HG03103 (cell line): Measurements from ENCODE around the gene ATG2B.

Experiments
- ATAC-seq: cut with Tn5 transposase; IDR thresholded peaks from one replicate; pipeline ENCODE4 v1.9.1; 2021; ENCODE audit warnings: low read depth; ENCODE audit not compliant: unreplicated experiment

Gene ATG2B

DNA sequence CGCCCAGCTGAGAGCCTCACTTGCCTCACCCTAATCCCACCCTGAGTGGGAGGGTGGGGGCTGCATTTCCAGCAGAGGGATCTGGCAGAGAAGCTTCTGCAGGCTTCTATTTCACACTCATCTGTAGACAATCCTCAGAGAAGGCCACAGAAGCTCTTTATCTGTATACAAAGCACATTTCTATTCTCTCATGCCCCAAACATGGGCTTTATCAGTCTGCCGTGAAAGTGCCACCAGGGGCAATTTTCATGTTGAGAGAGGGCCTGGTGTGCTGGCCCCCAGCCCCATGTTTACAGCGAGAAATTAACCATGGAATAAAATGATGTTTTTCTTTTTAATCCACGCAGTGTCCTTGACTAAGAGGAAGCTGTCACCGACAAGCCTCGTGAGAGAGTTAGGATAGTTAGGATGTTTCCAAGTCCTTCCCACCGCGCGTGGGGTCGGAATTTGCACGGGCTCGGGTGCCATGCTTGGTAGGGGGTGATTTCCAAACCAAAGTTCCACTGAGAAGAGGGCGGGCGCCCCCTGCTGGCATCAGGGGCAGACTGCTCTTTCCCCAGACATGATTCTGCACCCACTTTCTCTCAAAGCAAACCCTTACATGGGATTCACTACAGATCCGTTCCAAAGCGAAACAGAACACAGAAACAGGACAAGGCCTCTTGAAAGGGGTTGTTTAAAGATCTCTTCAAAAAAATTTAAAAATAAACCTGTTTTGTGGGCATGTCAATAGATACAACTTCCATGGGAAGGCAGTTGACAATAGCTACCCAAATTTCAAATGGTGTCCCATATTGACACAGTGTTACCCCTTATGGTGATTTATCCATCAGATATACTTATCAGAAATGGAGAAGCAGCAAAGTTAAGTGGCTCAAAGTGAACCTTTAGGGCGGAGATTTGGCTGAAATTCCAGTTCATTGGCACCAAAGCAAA lies 87.7 kb downstream of the ATG2B start:
- ATAC-seq: no peak

DNA sequence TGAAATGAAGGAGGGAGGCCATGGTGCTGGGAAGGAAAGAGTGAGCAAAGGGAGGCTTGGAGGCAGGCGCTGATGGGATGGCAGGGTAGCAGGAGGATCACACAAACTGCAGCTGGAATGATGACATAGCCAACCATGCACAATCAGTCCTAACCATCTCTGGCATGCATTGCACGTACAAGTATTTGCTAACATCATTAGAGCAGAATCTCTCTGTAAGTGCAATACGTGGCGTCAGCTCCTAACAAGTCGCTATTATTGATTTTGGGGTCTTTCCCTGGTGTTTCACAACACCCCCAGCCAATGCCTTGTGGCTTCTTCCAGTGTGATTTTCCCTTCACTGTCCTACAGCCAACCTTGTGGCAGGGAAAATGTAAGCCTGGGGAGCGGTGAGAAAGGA lies 88.6 kb downstream of the ATG2B start:
- no peak for ATAC-seq

DNA sequence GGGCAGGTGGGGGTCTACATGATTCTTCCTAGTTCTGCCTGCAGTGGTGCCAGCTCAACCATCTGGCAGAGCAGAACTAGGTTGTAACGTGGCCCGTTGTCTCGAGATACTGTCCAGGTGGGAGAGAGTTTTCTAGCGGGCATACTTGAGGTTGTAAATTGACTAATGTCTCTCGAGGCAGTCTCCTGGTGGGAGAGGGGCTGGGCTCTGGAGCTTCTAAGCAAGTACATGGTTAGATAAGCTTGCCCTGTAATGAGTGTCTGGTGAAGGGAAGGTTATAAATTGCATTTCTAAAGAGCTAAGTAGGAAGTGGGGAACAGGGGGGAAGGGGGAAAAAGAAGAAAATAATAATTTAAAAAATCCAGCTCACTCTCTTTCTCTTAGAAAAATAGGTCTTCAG lies 89.0 kb downstream of the ATG2B start:
- ATAC-seq: no peak

DNA sequence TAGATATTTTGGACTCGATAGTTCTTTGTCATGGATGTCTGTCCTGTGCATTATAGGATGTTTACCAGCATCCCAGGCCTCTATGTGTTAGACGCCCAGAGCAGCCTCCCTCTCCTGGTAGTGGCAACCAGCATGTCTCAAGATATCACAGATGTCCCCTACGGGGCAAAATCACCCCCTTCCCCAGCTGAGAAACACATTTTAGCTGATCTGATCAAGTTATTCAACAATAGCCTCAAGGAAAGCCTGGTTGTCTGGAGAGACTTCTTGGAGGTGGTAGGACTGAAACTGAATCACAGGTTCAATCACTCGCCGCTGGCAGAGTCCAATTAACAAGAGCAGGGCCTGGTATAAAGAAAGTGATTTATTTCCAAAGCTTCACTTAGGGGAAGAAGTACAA lies 89.5 kb downstream of the ATG2B start:
- ATAC-seq: no peak

- ATAC-seq: no peak
Measured at GRCh38 chr14:96272777-96273473, 90.2 kb downstream of the ATG2B start.

GRCh38 chr14:96271421-96271762 lies 91.7 kb downstream of the ATG2B start:
- no peak for ATAC-seq

DNA sequence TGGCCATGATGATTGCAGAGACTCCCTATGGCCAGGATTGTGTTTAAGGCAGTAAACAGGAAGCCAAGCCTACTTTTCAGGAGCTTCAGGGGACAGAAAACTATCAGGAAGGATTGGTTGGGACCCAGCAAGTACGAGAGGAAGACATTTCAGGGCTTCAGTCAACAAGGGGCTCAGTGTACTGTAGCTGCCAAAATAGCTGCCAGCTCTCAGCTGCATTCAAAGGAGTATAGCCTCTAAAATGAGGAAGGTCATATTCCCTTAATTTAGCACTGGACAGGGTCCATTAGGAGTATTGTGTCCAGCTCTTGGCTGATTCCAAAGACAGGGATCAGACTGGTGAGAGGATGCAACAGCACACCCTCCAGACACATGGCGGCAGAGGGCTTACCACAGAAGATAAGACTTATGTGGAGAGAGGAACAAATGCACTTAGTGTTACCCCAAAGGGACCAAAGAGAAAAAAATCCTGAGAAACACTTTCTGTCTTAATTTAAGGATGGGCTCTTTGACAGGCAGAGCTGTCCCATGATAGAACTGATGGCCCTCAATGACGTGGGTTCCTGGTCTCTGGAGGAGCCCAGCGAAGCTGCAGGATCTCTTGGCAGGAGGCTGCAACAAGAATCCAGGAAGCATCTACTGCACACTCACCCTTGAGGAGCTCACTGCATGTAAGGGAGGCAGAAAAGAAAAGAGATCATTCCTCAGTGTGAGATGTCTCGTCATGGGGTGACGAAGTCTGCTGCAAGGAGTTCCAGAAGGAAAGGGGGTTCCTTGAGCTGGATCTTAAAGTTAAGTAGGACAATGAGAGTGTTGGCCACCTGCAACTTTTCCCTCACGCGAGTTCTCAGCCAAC lies 92.3 kb downstream of the ATG2B start:
- no peak for ATAC-seq

DNA sequence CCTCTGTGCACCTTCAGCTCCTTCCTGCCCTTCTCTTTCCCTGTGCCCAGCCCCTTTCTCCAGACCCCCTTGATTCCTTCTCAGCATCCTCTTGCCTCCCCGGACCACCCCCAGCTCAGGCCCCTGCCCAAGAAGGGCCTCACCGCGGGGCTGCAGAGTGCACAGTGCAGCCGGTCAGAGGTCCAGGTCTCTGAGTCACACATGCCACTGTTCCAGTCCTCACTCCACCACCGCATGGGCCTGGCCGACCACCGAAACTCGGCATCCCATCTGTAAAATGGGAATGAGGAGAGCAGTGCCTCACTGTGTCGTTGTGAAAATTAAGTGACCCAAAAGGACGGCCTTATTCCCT lies 93.8 kb downstream of the ATG2B start:
- no peak for ATAC-seq

GRCh38 chr14:96268431-96269358 lies 94.4 kb downstream of the ATG2B start:
- no peak for ATAC-seq

DNA sequence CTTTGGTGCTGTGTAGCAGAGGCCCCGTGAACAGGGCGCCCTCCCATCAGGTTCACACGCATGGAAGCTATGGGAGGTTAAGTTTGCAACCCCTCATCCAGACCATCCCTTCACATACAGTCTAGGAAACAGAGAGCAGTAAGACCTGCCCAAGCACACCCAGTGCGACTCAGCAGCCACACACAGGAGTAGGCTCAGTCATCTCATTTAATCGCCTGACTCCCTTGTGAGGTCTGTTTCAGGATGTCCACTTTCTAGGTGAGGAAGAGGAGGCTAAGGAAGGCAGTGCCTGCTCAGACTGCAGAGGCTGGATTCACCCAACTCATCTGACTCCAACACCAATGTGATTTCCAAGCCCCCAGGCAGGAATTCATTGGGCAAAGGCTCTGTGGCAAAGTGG lies 95.2 kb downstream of the ATG2B start:
- no peak for ATAC-seq

DNA sequence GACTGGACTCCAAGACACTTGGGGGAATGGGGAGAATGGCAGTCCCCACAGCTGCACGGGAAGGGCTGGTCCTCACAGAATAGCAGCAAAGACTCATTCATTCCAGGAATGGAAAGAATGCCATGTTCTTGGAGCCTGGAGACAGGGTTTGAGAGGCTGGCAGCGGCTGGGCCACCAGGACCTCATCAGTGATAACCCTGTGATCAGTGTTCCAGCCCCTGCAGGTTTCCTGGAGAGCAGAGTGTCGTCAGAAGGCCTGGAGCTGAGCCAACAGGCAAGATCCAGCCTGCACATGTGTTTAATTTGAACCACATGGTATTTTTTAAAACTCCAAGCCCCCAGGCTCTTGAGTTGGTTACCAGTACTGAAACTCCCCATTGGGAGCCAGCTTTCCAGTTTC lies 95.8 kb downstream of the ATG2B start:
- no peak for ATAC-seq

GRCh38 chr14:96265383-96266095 lies 97.6 kb downstream of the ATG2B start:
- ATAC-seq: no peak

- ATAC-seq: no peak
Measured at GRCh38 chr14:96264853-96265252, 98.3 kb downstream of the ATG2B start.

- ATAC-seq: no peak
Measured at GRCh38 chr14:96264200-96264553, 99.0 kb downstream of the ATG2B start.

DNA sequence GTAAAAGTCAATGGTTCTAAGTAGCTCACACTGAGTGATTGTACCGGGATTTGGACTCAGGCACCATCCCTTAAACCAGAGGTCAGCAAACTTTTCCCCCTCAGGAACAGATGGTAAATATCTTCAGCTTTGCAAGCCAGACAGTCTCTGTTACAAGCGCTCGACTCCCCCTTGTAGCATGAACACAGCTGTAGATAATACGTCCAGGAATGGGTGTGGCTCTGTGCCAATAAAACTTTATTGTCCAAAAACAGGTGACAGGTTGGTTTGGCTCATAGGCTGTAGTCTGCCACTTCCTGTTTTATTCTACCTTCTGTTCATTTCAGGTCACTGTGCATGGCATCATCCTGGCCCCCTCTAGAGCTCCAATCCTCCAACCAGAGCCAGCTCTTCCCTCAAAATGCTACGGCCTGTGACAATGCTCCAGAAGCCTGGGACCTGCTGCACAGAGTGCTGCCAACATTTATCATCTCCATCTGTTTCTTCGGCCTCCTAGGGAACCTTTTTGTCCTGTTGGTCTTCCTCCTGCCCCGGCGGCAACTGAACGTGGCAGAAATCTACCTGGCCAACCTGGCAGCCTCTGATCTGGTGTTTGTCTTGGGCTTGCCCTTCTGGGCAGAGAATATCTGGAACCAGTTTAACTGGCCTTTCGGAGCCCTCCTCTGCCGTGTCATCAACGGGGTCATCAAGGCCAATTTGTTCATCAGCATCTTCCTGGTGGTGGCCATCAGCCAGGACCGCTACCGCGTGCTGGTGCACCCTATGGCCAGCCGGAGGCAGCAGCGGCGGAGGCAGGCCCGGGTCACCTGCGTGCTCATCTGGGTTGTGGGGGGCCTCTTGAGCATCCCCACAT lies 99.6 kb downstream of the ATG2B start:
- no peak for ATAC-seq

GRCh38 chr14:96261772-96262655 lies 101.1 kb downstream of the ATG2B start:
- ATAC-seq: no peak

GRCh38 chr14:96261053-96261452 lies 102.1 kb downstream of the ATG2B start:
- ATAC-seq: no peak

- no peak for ATAC-seq
Measured at GRCh38 chr14:96260341-96260821, 102.8 kb downstream of the ATG2B start.
